ENCODE data around the gene JAK3. TPM values are rescaled to one million over a fixed set of nuclear protein-coding genes. Genes with fewer than 3 reads are reported as not detected.

The JAK3 gene
- total and polyA plus RNA-seq, 2 of the 8 experiments (the other 6 are each of a cell fraction or from before 2014, with no cell fraction given), result 4.0 to 4.7 TPM

GRCh38 chr19:17829855-17830566 is 17.8 kb downstream of the JAK3 start (continued):
- no peak for TF ChIP-seq RXRA (IDR thresholded peaks at IDR 0.05; ENCODE audit: insufficient read depth, low read depth, low read length)

All from H1 (cell line).